A549 treated with CpdA at 1 μM for 4 hours (cell line): ENCODE measurements around the gene CCNH. TPM values are rescaled to one million over a fixed set of nuclear protein-coding genes. Genes with fewer than 3 reads are reported as not detected.

Experiments used
- total RNA-seq: library from RNA; stranded (reverse); fragments of 200-300 nt; extraction: Qiagen RNA extraction; gene quantifications from 5 replicates; pipeline ENCODE4 v1.2.3, GENCODE V29; 2022; ENCODE audit warnings: low read depth

Gene CCNH
- 40.1 to 63.1 TPM (median 42.5 TPM) in 5 replicates for total RNA-seq

DNA sequence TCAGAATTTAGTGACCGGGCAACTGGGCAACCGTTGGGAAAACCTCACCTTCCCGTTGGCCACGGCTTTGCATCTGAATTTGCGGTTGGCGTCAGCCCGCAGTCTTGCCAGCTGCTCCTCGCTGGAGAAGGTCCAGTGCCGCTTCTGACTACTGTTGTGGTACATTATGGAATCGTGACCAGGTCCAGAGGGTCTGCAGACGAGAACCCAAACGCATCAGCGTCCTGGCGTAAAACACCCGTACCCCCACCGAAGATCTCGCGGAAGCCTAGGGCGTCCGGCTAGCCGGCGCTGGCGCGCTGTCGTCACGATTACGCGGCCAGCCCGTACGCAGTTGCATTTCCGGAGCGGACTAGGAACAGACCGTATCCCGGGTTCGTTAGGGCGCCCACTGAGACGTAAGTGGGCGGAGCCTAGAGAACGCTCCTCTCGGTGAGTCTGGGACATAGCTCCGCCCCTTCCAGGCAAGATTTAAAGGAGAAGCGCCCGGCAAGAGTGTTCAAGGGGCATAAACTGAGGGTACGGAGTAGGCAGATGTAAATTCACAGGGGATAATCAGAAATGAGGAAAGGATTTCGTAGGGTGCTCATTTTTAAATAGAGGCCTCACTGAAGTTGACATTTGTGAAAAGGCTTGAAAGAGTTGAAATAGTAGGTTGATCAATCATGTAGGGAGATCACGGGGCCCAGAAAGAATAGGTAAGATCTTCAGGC, at the start of gene CCNH:
Gene CCNH, minus strand, starts transcription at position 301 of the 713 bp plus-strand sequence. Its CDS starts 136 bp downstream, at position 165.

Other genes starting within 250 kb of the CCNH start
- gene RASA1, start 145.0 kb downstream of the CCNH start, total RNA-seq: 19.1 to 27.2 TPM (median 23.9 TPM) in 5 replicates